ENCODE measurements around the gene ERBB4. TPM values are rescaled to one million over a fixed set of nuclear protein-coding genes. Genes with fewer than 3 reads are reported as not detected.

Gene ERBB4
- total RNA-seq, 1 donor from 2014 or later = 22.6 TPM

- intact Hi-C loops (cut with DNase I) = no loop called here
- Histone ChIP-seq H3K36me3 (no peaks in the 10 kb centered on the region), H3K4me3 (no peak overlapping the region), H3K27ac (no peak overlapping the region), H3K27me3 (no peaks in the 10 kb centered on the region), H3K4me1 (no peaks in the 10 kb centered on the region), H3K9me3 (no peaks in the 10 kb centered on the region)
- TF ChIP-seq CTCF (IDR thresholded peaks at IDR 0.05) = no peak
- no peak for DNase-seq
- no peak for ATAC-seq
These were observed 507.9 kb downstream of the ERBB4 start for GRCh38 chr2:212030709-212031108.

GRCh38 chr2:212028798-212029394, 509.7 kb downstream of the ERBB4 start:
- H3K27ac ChIP-seq = no peak overlapping the region
- H3K27me3 ChIP-seq = no peaks in the 10 kb centered on the region
- H3K4me1 ChIP-seq = no peaks in the 10 kb centered on the region
- no peak overlapping the region for H3K4me3 ChIP-seq
- intact Hi-C loops (cut with DNase I) = no loop called here
- H3K9me3 ChIP-seq = no peaks in the 10 kb centered on the region
- DNase-seq (no peak), ATAC-seq (no peak)
- H3K36me3 ChIP-seq = no peaks in the 10 kb centered on the region
- no peak for TF ChIP-seq CTCF (IDR thresholded peaks at IDR 0.05)

GRCh38 chr2:212027681-212028628, 510.6 kb downstream of the ERBB4 start:
- no peaks in the 10 kb centered on the region for H3K27me3 ChIP-seq
- ATAC-seq = no peak
- intact Hi-C loops (cut with DNase I) = no loop called here

GRCh38 chr2:212024040-212024439, 514.6 kb downstream of the ERBB4 start:
- ATAC-seq = no peak
- no peak overlapping the region for H3K4me3 ChIP-seq
- no peaks in the 10 kb centered on the region for H3K9me3 ChIP-seq
- no peak overlapping the region for H3K27ac ChIP-seq
- intact Hi-C loops (cut with DNase I) = no loop called here
- H3K27me3 ChIP-seq = no peaks in the 10 kb centered on the region
- H3K4me1 ChIP-seq = no peaks in the 10 kb centered on the region
- DNase-seq = no peak
- no peaks in the 10 kb centered on the region for H3K36me3 ChIP-seq
- TF ChIP-seq CTCF (IDR thresholded peaks at IDR 0.05) = no peak

More at GRCh38 chr2:212027681-212028628, 510.6 kb downstream of the ERBB4 start:
- no peak overlapping the region for H3K27ac ChIP-seq
- no peaks in the 10 kb centered on the region for H3K4me1 ChIP-seq
- H3K9me3 ChIP-seq = no peaks in the 10 kb centered on the region
- no peaks in the 10 kb centered on the region for H3K36me3 ChIP-seq
- H3K4me3 ChIP-seq = no peak overlapping the region
- DNase-seq = no peak
- TF ChIP-seq CTCF (IDR thresholded peaks at IDR 0.05) = no peak

- TF ChIP-seq CTCF (IDR thresholded peaks at IDR 0.05) = no peak
- Histone ChIP-seq H3K4me1 (no peaks in the 10 kb centered on the region), H3K9me3 (no peaks in the 10 kb centered on the region), H3K27me3 (no peaks in the 10 kb centered on the region), H3K4me3 (no peak overlapping the region), H3K36me3 (no peaks in the 10 kb centered on the region), H3K27ac (no peak overlapping the region)
- DNase-seq (no peak), ATAC-seq (no peak)
- intact Hi-C loops (cut with DNase I) = no loop called here
These were observed 515.6 kb downstream of the ERBB4 start for GRCh38 chr2:212022966-212023365.

Data from upper lobe of right lung (tissue), 1 donor.